Esophagus mucosa (tissue), 1 donor: ENCODE measurements around the gene TRMT11. TPM values are rescaled to one million over a fixed set of nuclear protein-coding genes. Genes with fewer than 3 reads are reported as not detected.

ENCODE experiments used
- ATAC-seq: fragments of 200-7000 bp; cut with Tn5 transposase; one replicate; pipeline ENCODE4 v1.9.1; 2020
- total RNA-seq: library from RNA; stranded (reverse); gene quantifications from one replicate; pipeline ENCODE4 v1.2.4, GENCODE V29; 2023
- donor health status: DM: yes; HTN: yes; CAD: no.

Gene TRMT11
- total RNA-seq, 1 donor from 2014 or later: 11.0 TPM

- no peak for ATAC-seq
Measured at GRCh38 chr6:126076992-126077664, 90.8 kb downstream of the TRMT11 start.

GRCh38 chr6:126077810-126078776 lies 91.8 kb downstream of the TRMT11 start:
- no peak for ATAC-seq

- no peak for ATAC-seq
Measured at GRCh38 chr6:126083875-126084274, 97.5 kb downstream of the TRMT11 start.

- no peak for ATAC-seq
Measured at GRCh38 chr6:126086560-126086959, 100.2 kb downstream of the TRMT11 start.

Other genes with a start within 250 kb of the TRMT11 start
- 1.6 TPM for gene HEY2, start 236.9 kb upstream of the TRMT11 start, total RNA-seq
- 59.8 TPM for gene NCOA7, start 195.6 kb upstream of the TRMT11 start, total RNA-seq
- 11.3 TPM for gene HINT3, start 29.8 kb upstream of the TRMT11 start, total RNA-seq